Sigmoid colon (tissue), 4 donors: ENCODE data around the gene CEL.

ENCODE experiments used
- POLR2A ChIP-seq, 2 donors: fragments of 450-650 bp; IDR thresholded peaks; one replicate each; pipeline ENCODE4 v1.6.1; 2016; ENCODE audit warnings: antibody characterized with exemption in 2 of 2, mild to moderate bottlenecking in 2 of 2, moderate library complexity in 2 of 2
- POLR2AphosphoS5 ChIP-seq, 4 donors: sonication (generic); formaldehyde crosslinking; IDR thresholded peaks; one replicate each; pipeline ENCODE4 v1.6.1; 2017; ENCODE audit warnings: antibody characterized with exemption in 4 of 4
- TF ChIP-seq, protein P1 (sequence below), 4 experiments: fragments of 450-650 bp in 3 of 4; fragments of 200-600 bp in 1 of 4; IDR thresholded peaks; one replicate each; pipeline ENCODE4 v1.5.1; 2016 to 2019; ENCODE audit warnings: antibody characterized with exemption in 4 of 4, mild to moderate bottlenecking in 3 of 4, moderate library complexity in 2 of 4

- TF ChIP-seq, protein P1, sequence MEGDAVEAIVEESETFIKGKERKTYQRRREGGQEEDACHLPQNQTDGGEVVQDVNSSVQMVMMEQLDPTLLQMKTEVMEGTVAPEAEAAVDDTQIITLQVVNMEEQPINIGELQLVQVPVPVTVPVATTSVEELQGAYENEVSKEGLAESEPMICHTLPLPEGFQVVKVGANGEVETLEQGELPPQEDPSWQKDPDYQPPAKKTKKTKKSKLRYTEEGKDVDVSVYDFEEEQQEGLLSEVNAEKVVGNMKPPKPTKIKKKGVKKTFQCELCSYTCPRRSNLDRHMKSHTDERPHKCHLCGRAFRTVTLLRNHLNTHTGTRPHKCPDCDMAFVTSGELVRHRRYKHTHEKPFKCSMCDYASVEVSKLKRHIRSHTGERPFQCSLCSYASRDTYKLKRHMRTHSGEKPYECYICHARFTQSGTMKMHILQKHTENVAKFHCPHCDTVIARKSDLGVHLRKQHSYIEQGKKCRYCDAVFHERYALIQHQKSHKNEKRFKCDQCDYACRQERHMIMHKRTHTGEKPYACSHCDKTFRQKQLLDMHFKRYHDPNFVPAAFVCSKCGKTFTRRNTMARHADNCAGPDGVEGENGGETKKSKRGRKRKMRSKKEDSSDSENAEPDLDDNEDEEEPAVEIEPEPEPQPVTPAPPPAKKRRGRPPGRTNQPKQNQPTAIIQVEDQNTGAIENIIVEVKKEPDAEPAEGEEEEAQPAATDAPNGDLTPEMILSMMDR (IDR thresholded peaks at IDR 0.05), result no peak
- no peak for TF ChIP-seq POLR2A (IDR thresholded peaks at IDR 0.05)
- TF ChIP-seq POLR2AphosphoS5 (IDR thresholded peaks at IDR 0.05), result no peak
Observed at GRCh38 chr9:133088146-133088750, 26.5 kb downstream of the CEL start.
